DND-41 (cell line): ENCODE data around the gene NEGR1.

Experiments
- CTCF ChIP-seq: IDR thresholded peaks from 2 replicates; pipeline ENCODE4 v1.5.1; 2012; ENCODE audit warnings: borderline replicate concordance, low read length, moderate library complexity, mild to moderate bottlenecking; ENCODE audit not compliant: poor library complexity, severe bottlenecking; ENCODE audit errors: extremely low read depth
- EZH2 ChIP-seq: IDR thresholded peaks from 3 replicates; pipeline ENCODE4 v1.6.1; 2012; ENCODE audit warnings: borderline replicate concordance, low read depth, mild to moderate bottlenecking, moderate library complexity, low read length, inconsistent platforms; ENCODE audit not compliant: severe bottlenecking

GRCh38 chr1:71625004-71625403 is 657.3 kb downstream of the NEGR1 start:
- TF ChIP-seq EZH2 (no peak), CTCF (no peak)
